IMR-90 (cell line): ENCODE measurements around the gene FBXO5. TPM values are rescaled to one million over a fixed set of nuclear protein-coding genes. Genes with fewer than 3 reads are reported as not detected.

Experiments
- ATAC-seq: fragments of 200-7000 bp; cut with Tn5 transposase; 2 replicates; pipeline ENCODE4 v1.9.1; 2020; ENCODE audit warnings: low read depth, mild to moderate bottlenecking, moderate library complexity
- BruUV-seq: library from RNA; stranded (reverse); fragments of 400-500 nt; replicated peaks from 2 replicates; lab custom pipeline; 2021; lab: Mats Ljungman, UMichigan
- CTCF ChIA-PET: fragments of 300-600 bp; formaldehyde crosslinking; extraction: SDS; loops from one replicate; lab custom pipeline; 2021; ENCODE audit warnings: antibody characterized with exemption; lab: Yijun Ruan, JAX
- POLR2A ChIA-PET: fragments of 300-600 bp; sonication (Branson Sonifier 250); formaldehyde crosslinking; loops from one replicate; lab custom pipeline; 2022; ENCODE audit warnings: antibody characterized with exemption; ENCODE audit not compliant: unreplicated experiment; lab: Charles Lee
- DNase-seq: peaks from one replicate; pipeline ENCODE4 v3.0.0; 2013
- H2AFZ ChIP-seq: replicated peaks from 2 replicates; pipeline ENCODE3; 2013; ENCODE audit warnings: low read length, mild to moderate bottlenecking; ENCODE audit not compliant: poor library complexity
- H2AK5ac ChIP-seq: 2 replicates; pipeline ENCODE4 v1.6.1; 2013; ENCODE audit warnings: low read depth, low read length, inconsistent platforms
- H2AK9ac ChIP-seq: replicated peaks from 2 replicates; pipeline ENCODE3; 2013; ENCODE audit warnings: mild to moderate bottlenecking, low read depth, low read length, moderate library complexity; ENCODE audit not compliant: poor library complexity
- H2BK120ac ChIP-seq: 2 replicates; pipeline ENCODE4 v1.6.1; 2013; ENCODE audit warnings: low read depth, low read length, inconsistent platforms
- H2BK15ac ChIP-seq: 3 replicates; pipeline ENCODE4 v1.6.1; 2013; ENCODE audit warnings: low read depth, low read length, inconsistent platforms
- H2BK20ac ChIP-seq: 2 replicates; pipeline ENCODE4 v1.6.1; 2013; ENCODE audit warnings: low read depth, mild to moderate bottlenecking, inconsistent platforms, low read length, moderate library complexity
- H2BK5ac ChIP-seq: 2 replicates; pipeline ENCODE4 v1.6.1; 2013; ENCODE audit warnings: mild to moderate bottlenecking, low read depth, low read length, inconsistent platforms; ENCODE audit not compliant: poor library complexity, severe bottlenecking
- H3K14ac ChIP-seq: replicated peaks from 2 replicates; pipeline ENCODE4 v1.6.1; 2013; ENCODE audit warnings: low read depth, low read length, inconsistent platforms
- H3K18ac ChIP-seq: 2 replicates; pipeline ENCODE4 v1.6.1; 2013; ENCODE audit warnings: low read depth, low read length, control low read depth
- H3K23ac ChIP-seq: 2 replicates; pipeline ENCODE4 v1.6.1; 2013; ENCODE audit warnings: low read depth, low read length, inconsistent platforms
- H3K27ac ChIP-seq: 2 replicates; pipeline ENCODE4 v1.5.1; 2013; ENCODE audit warnings: mild to moderate bottlenecking, control low read depth, low read length; ENCODE audit not compliant: insufficient read depth
- H3K27me3 ChIP-seq: 2 replicates; pipeline ENCODE4 v1.6.1; 2013; ENCODE audit warnings: low read length; ENCODE audit not compliant: control insufficient read depth, insufficient read depth
- H3K36me3 ChIP-seq: 2 replicates; pipeline ENCODE4 v1.6.1; 2013; ENCODE audit warnings: low read length, mixed read lengths; ENCODE audit not compliant: control insufficient read depth, insufficient read depth
- H3K4ac ChIP-seq: 2 replicates; pipeline ENCODE4 v1.6.1; 2013; ENCODE audit warnings: low read depth, low read length, inconsistent platforms
- H3K4me1 ChIP-seq: 2 replicates; pipeline ENCODE4 v1.6.1; 2013; ENCODE audit warnings: low read length, mixed read lengths; ENCODE audit not compliant: control insufficient read depth, insufficient read depth
- H3K4me2 ChIP-seq: 2 replicates; pipeline ENCODE4 v1.6.1; 2013; ENCODE audit warnings: low read depth, mild to moderate bottlenecking, control low read depth, low read length, moderate library complexity
- H3K4me3 ChIP-seq: 2 replicates; pipeline ENCODE4 v1.5.1; 2013; ENCODE audit warnings: low read depth, mild to moderate bottlenecking, control low read depth, low read length, moderate library complexity; ENCODE audit not compliant: insufficient read depth
- H3K56ac ChIP-seq: 2 replicates; pipeline ENCODE4 v1.6.1; 2013; ENCODE audit warnings: low read length, inconsistent platforms; ENCODE audit not compliant: insufficient read depth; ENCODE audit errors: extremely low read depth
- H3K79me1 ChIP-seq, 2 experiments: 2 replicates each; pipeline ENCODE4 v1.6.1; 2013; ENCODE audit warnings: low read length in 2 of 2, inconsistent platforms in 1 of 2, low read depth in 1 of 2
- H3K9ac ChIP-seq: 2 replicates; pipeline ENCODE4 v1.6.1; 2013; ENCODE audit warnings: low read depth, low read length, control low read depth
- H3K9me1 ChIP-seq: 2 replicates; pipeline ENCODE4 v1.6.1; 2013; ENCODE audit warnings: low read length, inconsistent platforms; ENCODE audit not compliant: insufficient read depth
- H3K9me3 ChIP-seq: 2 replicates; pipeline ENCODE4 v1.6.1; 2013; ENCODE audit warnings: low read length; ENCODE audit not compliant: control insufficient read depth, insufficient read depth
- H4K20me1 ChIP-seq: 2 replicates; pipeline ENCODE4 v1.6.1; 2013; ENCODE audit warnings: low read length, inconsistent platforms; ENCODE audit not compliant: insufficient read depth
- H4K5ac ChIP-seq: 2 replicates; pipeline ENCODE4 v1.6.1; 2013; ENCODE audit warnings: mild to moderate bottlenecking, low read depth, low read length, control low read depth
- H4K8ac ChIP-seq, 2 experiments: 2 replicates each; pipeline ENCODE4 v1.6.1; 2013; ENCODE audit warnings: low read depth in 2 of 2, low read length in 2 of 2, control low read depth in 1 of 2, inconsistent platforms in 1 of 2
- H4K91ac ChIP-seq: 2 replicates; pipeline ENCODE4 v1.6.1; 2013; ENCODE audit warnings: low read depth, low read length, inconsistent platforms; ENCODE audit not compliant: insufficient read depth
- BHLHE40 ChIP-seq: fragments of 150-350 bp; IDR thresholded peaks from 2 replicates; pipeline ENCODE4 v1.6.1; 2016; ENCODE audit warnings: mild to moderate bottlenecking, low read depth, low read length
- CEBPB ChIP-seq: IDR thresholded peaks from 2 replicates; pipeline ENCODE4 v1.6.1; 2012; ENCODE audit warnings: low read depth, low read length, improper control_type of control experiment
- CHD1 ChIP-seq: IDR thresholded peaks from 2 replicates; pipeline ENCODE4 v1.6.1; 2012; ENCODE audit warnings: low read depth, low read length, improper control_type of control experiment
- CTCF ChIP-seq: conservative IDR thresholded peaks from 2 replicates; pipeline ENCODE4 v1.5.1; 2012; ENCODE audit warnings: mild to moderate bottlenecking, low read depth, low read length, improper control_type of control experiment
- ELK1 ChIP-seq: fragments of 150-350 bp; IDR thresholded peaks from 2 replicates; pipeline ENCODE4 v1.6.1; 2016; ENCODE audit warnings: low read depth, mild to moderate bottlenecking, low read length, moderate library complexity, borderline replicate concordance
- FOS ChIP-seq: fragments of 150-350 bp; IDR thresholded peaks from 2 replicates; pipeline ENCODE4 v1.6.1; 2016; ENCODE audit warnings: low read depth, low read length
- MAFK ChIP-seq: IDR thresholded peaks from 2 replicates; pipeline ENCODE4 v1.6.1; 2012; ENCODE audit warnings: low read depth, low read length, improper control_type of control experiment
- MAZ ChIP-seq: IDR thresholded peaks from 2 replicates; pipeline ENCODE4 v1.6.1; 2012; ENCODE audit warnings: low read depth, mild to moderate bottlenecking, low read length, improper control_type of control experiment, moderate library complexity, borderline replicate concordance
- MXI1 ChIP-seq: IDR thresholded peaks from 2 replicates; pipeline ENCODE4 v1.6.1; 2012; ENCODE audit warnings: low read depth, mild to moderate bottlenecking, low read length, moderate library complexity, borderline replicate concordance
- NFE2L2 ChIP-seq: fragments of 150-350 bp; IDR thresholded peaks from 2 replicates; pipeline ENCODE4 v1.6.1; 2016; ENCODE audit warnings: low read depth, mild to moderate bottlenecking, low read length
- POLR2A ChIP-seq: IDR thresholded peaks from 2 replicates; pipeline ENCODE4 v1.6.1; 2012; ENCODE audit warnings: mild to moderate bottlenecking, low read depth, low read length
- RAD21 ChIP-seq: IDR thresholded peaks from 2 replicates; pipeline ENCODE4 v1.6.1; 2012; ENCODE audit warnings: low read length, improper control_type of control experiment
- RCOR1 ChIP-seq: IDR thresholded peaks from 2 replicates; pipeline ENCODE4 v1.6.1; 2012; ENCODE audit warnings: mild to moderate bottlenecking, low read length, improper control_type of control experiment; ENCODE audit not compliant: insufficient replicate concordance
- RFX5 ChIP-seq: IDR thresholded peaks from 2 replicates; pipeline ENCODE4 v1.8.0; 2012; ENCODE audit warnings: low read depth, mild to moderate bottlenecking, low read length, moderate library complexity
- SMC3 ChIP-seq: fragments of 150-350 bp; IDR thresholded peaks from 2 replicates; pipeline ENCODE4 v1.6.1; 2016; ENCODE audit warnings: low read depth, mild to moderate bottlenecking, antibody characterized with exemption, low read length, moderate library complexity
- USF2 ChIP-seq: fragments of 150-350 bp; IDR thresholded peaks from 2 replicates; pipeline ENCODE4 v1.6.1; 2017; ENCODE audit warnings: mild to moderate bottlenecking, antibody characterized with exemption, low read length, low read depth
- WGBS, 2 experiments: methylation state at CpG; one replicate each; pipeline versions ENCODE4 v1.1.5 to v1.1.7; 2013; ENCODE audit warnings: missing lambda C conversion rate in 2 of 2; ENCODE audit not compliant: insufficient read length in 1 of 2; ENCODE audit errors: extremely low coverage in 2 of 2; 5-methylcytosine and 5-hydroxymethylcytosine counted together
- dilution Hi-C: fragments of 300-500 bp; cut with HindIII; formaldehyde crosslinking; loops from one replicate; pipeline ENCODE4 v1.14.3; 2018; ENCODE audit warnings: low sequenced_read_pairs; ENCODE audit not compliant: unreplicated experiment
- in situ Hi-C: fragments of 300-500 bp; cut with MboI; formaldehyde crosslinking; loops from 3 replicates; pipeline ENCODE4 v1.14.3; 2019; ENCODE audit warnings: low sequenced_read_pairs, inconsistent platforms, mixed read lengths
- intact Hi-C: fragments of 100-400 bp; cut with micrococcal nuclease; formaldehyde crosslinking; loops from 2 replicates; pipeline ENCODE4 v1.10.0; 2022
- polyA plus RNA-seq, 3 experiments: library from polyadenylated mRNA; depleted of rRNA; stranded (reverse); fragments of >200 nt; gene quantifications; 2 replicates each; pipeline ENCODE4 v1.2.3, GENCODE V29; 2012; ENCODE audit warnings: low replicate concordance in 1 of 3
- total RNA-seq: library from RNA; depleted of rRNA; stranded (reverse); fragments of >200 nt; gene quantifications from 2 replicates; pipeline ENCODE4 v1.2.3, GENCODE V29; 2012

The FBXO5 gene
- total and polyA plus RNA-seq, 2 of the 4 experiments (the other 2 are of a cell fraction): 11.8 to 16.7 TPM

GRCh38 chr6:152942319-152942869 lies 40.4 kb downstream of the FBXO5 start:
- ChIA-PET CTCF (no interaction called here), POLR2A (no interaction called here)
- Histone ChIP-seq H3K23ac (no peak overlapping the region), H3K14ac (no peak overlapping the region), H4K91ac (no peak overlapping the region), H3K4me3 (no peak overlapping the region), H2AK9ac (no peak overlapping the region), H2AK5ac (no peak overlapping the region), H2BK120ac (no peak overlapping the region), H2BK20ac (no peak overlapping the region), H3K27ac (no peak overlapping the region), H3K18ac (no peak overlapping the region), H2AFZ (no peak overlapping the region), H4K8ac (no peak overlapping the region), H4K20me1 (no peaks in the 10 kb centered on the region), H3K4me2 (no peak overlapping the region), H3K27me3 (peaks cover 1% of the 10 kb centered on the region; the same call in 1 of the 2 replicates), H3K4me1 (no peaks in the 10 kb centered on the region), H2BK5ac (no peak overlapping the region), H3K36me3 (no peaks in the 10 kb centered on the region), H3K9me1 (no peaks in the 10 kb centered on the region), H3K79me1 (no peaks in the 10 kb centered on the region), H3K9me3 (no peaks in the 10 kb centered on the region), H4K5ac (no peak overlapping the region), H3K9ac (no peak overlapping the region), H2BK15ac (no peak overlapping the region), H3K56ac (no peak overlapping the region), H3K4ac (no peak overlapping the region)
- BruUV-seq: no TSS peak
- TF ChIP-seq CHD1 (no peak), CEBPB (no peak), POLR2A (no peak), BHLHE40 (no peak), MAZ (no peak), RCOR1 (no peak), RFX5 (no peak), SMC3 (no peak), RAD21 (no peak), MAFK (no peak), MXI1 (no peak), NFE2L2 (no peak), FOS (no peak), USF2 (no peak), CTCF (no peak), ELK1 (no peak)
- intact Hi-C loops: loop anchor here (10.0 kb wide), 1 partner anchor 458 kb away; no protein-coding TSS in a partner anchor
- no CpG with 5 or more reads among the region's 1 CpG for WGBS, 2 experiments
- ATAC-seq (no peak), DNase-seq (no peak)
- in situ Hi-C loops: loop anchor here (10.0 kb wide), 1 partner anchor 88 kb away; no protein-coding TSS in a partner anchor
- dilution Hi-C loops: no loop called here
